IPS DF 19.7 (cell line): ENCODE data around the gene PSMB7.

Experiments
- DNase-seq: peaks from one replicate; pipeline ENCODE4 v3.0.0-alpha.2; 2013; ENCODE audit warnings: low read depth, low spot score

Gene PSMB7

GRCh38 chr9:124345751-124346281, 69.4 kb downstream of the PSMB7 start:
- DNase-seq, result no peak

DNA sequence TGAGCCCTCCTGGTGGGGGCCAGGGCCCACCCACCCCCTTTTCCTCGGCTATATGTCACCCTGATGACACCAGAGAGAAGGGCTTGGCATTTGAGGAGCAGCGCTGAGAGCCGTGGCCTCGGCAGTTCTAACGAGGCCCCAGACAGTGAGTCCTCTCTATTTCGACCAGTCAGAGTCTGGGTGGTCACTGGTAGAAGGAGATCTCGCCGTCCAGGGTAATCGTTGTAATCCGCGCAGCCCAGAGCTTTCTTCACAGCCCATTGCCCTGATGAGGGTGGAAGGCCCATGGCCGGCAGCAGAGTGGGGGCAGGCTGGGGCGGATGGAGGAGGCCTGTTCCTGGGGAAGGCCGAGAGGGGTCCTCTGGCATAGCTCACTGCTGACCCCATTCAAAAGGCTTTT, 70.2 kb downstream of the PSMB7 start:
- DNase-seq, result no peak

- no peak for DNase-seq
Observed at GRCh38 chr9:124344291-124345050, 70.8 kb downstream of the PSMB7 start.

GRCh38 chr9:124343533-124344290, 71.5 kb downstream of the PSMB7 start:
- no peak for DNase-seq

DNA sequence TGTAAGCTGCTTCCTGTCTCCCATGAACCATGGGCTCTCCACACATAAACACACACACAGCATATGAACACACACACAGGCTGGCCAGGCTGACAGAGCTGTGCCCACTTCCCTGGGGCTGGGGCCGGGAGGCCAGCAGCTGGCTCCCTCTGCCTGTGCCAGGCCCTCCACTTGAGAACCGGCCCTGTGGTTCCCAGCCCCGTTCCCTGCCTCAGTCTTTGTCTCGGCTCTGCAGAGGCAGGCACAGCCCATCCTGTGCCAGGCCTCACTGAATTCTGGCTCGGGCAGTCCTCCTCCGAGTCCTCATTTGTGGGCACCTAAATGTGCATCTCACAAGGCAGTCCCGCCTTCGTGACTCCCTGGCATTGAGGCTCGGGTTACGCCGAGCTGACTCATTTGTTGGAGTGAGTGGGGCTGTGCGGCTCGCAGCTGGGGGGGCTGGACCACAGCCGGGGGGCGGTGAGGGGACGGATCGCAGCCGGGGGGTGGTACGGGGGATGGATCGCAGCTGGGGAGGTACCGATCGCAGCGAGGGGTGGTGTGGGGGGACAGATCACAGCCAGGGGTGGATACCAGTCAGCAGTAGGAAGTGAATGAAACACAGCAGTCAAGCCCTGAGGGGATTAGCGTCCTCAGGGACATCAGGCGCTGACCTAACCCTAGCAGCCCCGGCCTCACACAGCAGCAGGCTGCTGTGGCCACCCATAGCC, 72.3 kb downstream of the PSMB7 start:
- DNase-seq, result no peak

DNA sequence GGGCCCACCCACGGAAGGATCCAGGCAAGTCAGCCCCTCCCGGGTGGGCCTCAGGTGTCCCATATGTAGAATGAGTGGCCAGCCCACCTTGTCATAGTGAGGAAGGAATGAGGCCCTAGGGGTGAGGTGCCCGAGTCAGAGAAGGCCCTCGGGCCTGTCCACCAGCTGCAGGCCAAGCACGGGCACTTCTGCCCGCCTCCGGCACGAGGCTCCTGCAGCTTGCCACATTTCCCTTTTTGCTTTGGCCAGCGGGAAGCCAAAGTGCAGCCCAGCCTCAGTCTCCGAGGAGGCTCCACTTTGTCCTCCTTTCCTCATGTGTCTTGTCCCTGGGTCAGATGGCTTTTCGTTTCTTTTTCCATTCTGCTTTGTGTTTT, 72.9 kb downstream of the PSMB7 start:
- no peak for DNase-seq

DNA sequence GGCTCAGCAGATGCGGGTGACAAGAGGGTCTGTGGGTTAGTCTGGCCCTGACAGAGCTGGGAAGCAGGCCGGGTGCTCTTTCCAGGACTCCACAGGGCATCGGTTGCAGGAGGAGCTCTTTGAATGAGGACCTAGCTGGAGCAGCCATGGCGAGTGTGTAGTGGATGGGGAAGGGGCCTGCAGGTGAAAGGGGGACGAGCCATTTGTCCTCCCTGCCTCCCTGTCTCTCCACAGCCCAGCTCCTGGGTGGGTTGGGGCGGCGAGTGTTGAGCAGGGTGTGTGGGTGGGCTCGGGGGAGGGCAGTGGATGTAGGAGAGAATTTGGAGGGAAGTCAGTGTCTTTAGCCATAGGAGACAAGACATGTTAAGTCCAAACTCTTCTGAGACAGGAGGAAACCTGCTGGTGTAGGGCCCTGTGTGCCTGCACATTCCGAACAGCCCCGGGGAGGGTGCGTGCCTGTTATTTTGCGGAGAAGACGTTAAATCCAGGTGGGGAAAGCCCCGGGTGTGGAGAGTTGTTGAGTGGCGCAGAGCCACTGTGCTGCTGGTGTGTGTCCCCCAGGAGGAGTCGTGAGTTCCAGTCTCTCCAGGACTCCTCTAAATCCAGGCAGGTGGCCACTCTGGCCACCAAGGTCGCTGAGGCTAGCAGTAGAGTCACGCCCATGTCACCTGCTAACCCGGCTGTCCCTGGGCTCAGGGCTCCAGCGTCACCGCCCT, 73.6 kb downstream of the PSMB7 start:
- DNase-seq, result no peak

DNA sequence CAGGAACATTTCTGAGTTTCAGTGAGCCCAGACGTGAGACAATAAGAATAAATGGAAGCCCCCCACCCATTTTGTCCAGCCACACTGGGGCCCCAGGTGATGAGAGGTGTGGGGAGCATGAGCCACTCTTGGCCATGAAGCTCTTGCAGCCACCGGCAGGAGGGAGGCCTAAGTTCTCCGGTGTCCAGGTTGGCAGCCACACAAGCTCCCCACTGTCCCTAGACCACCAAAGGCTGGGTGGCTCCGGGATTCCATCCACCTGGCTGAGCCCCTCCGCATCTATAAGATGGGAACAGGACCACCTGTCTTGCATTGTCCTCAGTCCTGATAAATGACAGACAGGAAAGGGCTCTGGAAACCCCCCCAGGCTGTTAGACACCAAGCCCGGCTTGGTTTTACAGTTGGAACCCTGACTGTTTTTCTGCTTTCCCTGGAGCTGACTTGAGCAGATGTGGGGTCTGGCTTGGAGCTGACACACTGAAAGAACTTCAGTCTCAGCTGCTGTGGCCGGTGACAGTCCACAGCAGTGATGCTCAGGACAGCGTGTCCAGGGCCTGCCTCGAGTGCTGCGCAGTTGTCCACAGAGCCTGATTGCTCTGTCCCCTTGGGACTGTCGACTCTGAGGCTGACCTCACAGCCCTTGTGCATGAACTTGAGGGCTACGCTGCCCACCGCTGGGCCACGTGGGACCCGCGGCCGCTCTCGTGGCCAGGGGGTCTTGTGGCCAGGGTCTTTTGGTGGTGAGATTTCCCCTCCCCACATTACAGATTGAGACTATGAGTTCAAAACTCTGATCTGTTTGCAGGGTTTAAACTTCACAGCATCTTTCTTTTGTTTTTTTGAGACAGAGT, 74.8 kb downstream of the PSMB7 start:
- no peak for DNase-seq

GRCh38 chr9:124339603-124340146, 75.6 kb downstream of the PSMB7 start:
- DNase-seq, result no peak

DNA sequence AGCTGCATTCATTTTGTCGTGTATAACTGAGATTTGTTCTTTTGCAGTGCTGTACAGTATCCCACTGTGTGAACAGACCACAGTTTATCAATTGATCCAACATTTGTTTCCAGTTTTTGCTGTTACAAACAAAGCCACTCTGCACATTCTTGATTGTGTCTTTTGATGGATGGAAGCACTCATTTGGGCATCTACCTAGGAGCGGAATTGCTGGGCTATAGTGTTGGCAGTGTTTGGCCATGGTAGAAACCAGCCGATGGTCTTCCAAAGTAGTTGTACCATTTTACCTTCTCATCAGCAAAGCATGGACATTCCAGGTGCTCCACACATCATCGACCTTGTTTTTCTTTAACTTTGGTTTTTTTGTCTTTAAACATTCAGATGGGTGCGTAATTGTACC, 77.7 kb downstream of the PSMB7 start:
- no peak for DNase-seq

- no peak for DNase-seq
Observed at GRCh38 chr9:124335320-124335707, 79.9 kb downstream of the PSMB7 start.

GRCh38 chr9:124334568-124335319, 80.5 kb downstream of the PSMB7 start:
- DNase-seq, result no peak

GRCh38 chr9:124333203-124333579, 82.1 kb downstream of the PSMB7 start:
- DNase-seq, result no peak

GRCh38 chr9:124332361-124333202, 82.7 kb downstream of the PSMB7 start:
- no peak for DNase-seq

- no peak for DNase-seq
Observed at GRCh38 chr9:124331580-124331979, 83.7 kb downstream of the PSMB7 start.

DNA sequence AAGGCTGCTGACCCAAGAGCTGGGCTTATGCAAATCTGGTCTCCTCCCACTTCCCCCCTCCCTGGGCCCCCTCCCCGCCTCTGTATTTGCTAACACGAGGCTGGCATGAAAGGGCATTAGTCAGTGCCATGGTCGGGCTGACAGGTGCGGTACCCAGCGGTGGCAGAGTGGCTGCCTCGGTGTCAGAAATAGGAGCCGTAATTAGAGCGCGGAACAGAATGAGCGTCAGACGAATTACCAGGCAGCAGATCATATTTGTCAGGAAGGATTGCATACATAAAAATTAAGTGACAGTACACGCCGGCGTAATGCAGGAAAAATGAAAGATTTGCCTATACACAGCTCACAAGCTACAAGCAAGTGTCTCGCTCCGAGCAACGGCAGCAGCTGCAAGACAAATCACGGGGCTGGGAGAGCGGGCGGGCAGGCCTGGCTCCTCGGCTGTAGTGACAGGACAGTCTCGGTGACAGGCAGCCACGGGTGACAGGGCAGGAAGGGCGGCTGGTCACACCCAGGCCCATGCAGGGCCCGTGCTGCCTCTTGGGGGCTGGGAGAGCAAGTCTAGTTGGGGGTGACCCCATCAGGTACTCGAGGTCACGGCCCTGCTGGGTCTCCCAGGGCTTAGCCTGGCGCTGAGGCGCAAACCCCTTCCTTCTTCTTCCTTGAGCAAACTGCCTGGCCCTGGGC, 85.1 kb downstream of the PSMB7 start:
- no peak for DNase-seq

DNA sequence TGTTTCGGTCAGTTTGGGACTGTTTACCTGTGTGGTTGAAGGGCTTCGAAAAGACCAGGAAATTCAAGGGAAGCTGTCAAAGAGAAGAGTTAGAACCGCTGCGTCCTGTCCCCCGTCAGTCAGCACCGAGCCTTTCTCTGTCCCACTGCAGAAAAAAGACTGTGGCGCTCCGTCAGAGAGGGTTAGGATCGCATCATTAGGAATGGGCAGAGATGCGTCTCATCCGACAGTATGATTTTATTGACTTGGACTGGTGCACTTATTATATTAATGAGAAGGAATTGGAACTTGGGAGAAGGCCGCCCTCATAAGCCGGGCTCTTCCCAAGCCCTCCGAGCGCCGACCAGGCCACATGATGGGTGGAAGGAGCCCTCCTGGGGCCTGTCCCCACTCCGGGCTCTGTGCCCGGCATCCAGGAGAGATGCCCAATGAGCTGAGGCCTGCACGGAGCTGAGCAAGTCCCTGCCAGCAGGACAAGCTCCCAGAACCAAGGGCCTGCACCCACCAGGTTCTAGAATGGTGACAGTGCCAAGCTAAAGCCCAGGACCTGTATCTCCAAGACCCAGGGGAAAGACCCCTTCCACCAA, 85.9 kb downstream of the PSMB7 start:
- no peak for DNase-seq

- DNase-seq, result no peak
Observed at GRCh38 chr9:124328285-124328684, 87.0 kb downstream of the PSMB7 start.
